ENCODE results near the gene DNAJC1.
A peak's percentile ranks its signal among the peaks of the same experiment; 100 is the strongest.
"Not testable (repeated sequence)": the region's sequence is repeated elsewhere in the genome, so short reads cannot be mapped to it uniquely, and the experiment has no call there.

Gene DNAJC1

GRCh38 chr10:21726601-21727225, 276.8 kb downstream of the DNAJC1 start:
- DNase-seq (ENCODE audit: low spot score), result no peak

- peak; percentile 92 for DNase-seq (ENCODE audit: low spot score)
Observed at GRCh38 chr10:21724687-21725367, 278.7 kb downstream of the DNAJC1 start.

GRCh38 chr10:21724020-21724589, 279.4 kb downstream of the DNAJC1 start:
- DNase-seq (ENCODE audit: low spot score), result no peak

DNA sequence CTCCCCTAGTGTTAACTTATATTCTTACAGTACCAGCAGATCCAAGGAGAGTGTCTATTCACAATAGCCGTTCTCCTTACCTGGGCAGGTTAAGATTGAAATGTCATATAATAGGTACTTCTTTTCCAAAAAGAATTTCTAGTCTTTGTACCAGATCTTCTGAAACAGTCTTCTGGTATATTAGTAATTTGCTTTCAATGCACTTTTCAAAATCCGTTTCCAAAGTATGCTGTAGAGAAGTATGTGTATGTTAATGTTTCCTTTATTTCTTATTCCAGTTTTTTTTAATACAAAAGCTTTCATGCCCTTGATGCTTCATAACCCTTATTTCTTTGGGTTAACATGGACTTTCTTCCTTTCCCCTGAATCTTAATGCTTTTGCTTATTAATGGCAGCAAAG, 281.3 kb downstream of the DNAJC1 start:
- no peak for DNase-seq (ENCODE audit: low spot score)

GRCh38 chr10:21721000-21721665, 282.4 kb downstream of the DNAJC1 start:
- DNase-seq (ENCODE audit: low spot score), result no peak

DNA sequence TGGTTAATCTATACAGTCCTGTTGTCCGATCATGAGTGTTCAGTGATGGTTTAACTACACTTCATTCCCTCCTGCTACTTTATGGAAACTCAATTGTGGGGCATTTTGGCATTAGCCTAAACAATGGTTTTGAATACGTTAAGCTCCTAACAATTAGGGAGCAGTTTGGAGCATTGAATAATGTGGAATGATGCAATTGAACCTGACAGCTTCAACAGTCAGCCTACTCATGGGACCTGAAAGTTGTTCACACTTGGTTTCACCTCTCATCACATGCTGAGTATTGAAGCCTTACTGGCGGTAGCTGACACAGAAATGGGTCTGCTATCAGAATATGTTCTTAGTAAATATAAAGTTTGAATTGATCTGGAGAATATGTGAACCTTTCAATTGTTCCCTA, 283.4 kb downstream of the DNAJC1 start:
- DNase-seq (ENCODE audit: low spot score), result no peak

- DNase-seq (ENCODE audit: low spot score), result no peak
Observed at GRCh38 chr10:21719502-21719901, 284.0 kb downstream of the DNAJC1 start.

DNA sequence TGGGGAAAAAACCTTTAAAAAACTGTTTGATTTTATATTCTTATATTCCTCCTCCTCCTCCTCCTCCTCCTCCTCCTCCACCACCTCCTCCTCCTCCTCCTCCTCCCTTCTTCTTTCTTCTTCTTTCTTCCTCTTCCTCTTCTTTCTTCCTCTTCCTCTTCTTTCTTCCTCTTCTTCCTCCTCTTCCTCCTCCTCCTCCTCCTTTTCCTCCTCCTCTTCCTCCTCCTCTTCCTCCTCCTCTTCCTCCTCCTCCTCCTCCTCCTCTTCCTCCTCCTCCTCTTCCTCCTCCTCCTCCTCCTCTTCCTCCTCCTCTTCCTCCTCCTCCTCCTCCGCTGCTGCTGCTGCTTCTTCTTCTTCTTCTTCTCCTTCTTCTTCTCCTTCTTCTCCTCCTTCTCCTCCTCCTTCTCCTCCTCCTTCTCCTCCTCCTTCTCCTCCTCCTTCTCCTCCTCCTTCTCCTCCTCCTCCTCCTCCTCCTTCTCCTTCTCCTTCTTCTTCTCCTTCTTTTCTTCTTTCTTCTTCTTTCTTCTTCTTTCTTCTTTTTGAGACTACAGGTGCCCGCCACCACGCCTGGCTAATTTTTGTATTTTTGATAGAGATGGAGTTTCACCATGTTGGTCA, 286.0 kb downstream of the DNAJC1 start:
- not testable (repeated sequence) for DNase-seq (ENCODE audit: low spot score)

- DNase-seq (ENCODE audit: low spot score), result no peak
Observed at GRCh38 chr10:21715531-21716195, 287.9 kb downstream of the DNAJC1 start.

DNA sequence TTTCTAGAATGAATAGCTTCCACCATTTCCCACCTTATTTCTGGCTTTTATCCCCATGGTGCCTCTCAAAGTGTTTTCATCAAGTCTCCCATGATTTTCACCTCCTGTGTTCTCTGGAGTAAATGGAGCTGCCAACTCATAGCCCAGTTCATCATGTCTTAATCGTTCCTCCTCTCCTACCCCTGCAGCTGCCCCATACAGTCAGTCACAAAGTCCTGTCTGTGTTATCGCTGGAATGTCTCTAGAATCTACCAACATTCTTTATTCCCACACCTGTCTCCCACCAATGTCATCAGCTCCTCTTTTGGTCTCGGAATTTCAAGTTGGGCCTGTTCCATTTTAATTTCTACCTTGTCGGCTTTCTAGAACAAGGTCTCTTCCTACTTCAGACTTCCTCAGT, 290.6 kb downstream of the DNAJC1 start:
- no peak for DNase-seq (ENCODE audit: low spot score)

DNA sequence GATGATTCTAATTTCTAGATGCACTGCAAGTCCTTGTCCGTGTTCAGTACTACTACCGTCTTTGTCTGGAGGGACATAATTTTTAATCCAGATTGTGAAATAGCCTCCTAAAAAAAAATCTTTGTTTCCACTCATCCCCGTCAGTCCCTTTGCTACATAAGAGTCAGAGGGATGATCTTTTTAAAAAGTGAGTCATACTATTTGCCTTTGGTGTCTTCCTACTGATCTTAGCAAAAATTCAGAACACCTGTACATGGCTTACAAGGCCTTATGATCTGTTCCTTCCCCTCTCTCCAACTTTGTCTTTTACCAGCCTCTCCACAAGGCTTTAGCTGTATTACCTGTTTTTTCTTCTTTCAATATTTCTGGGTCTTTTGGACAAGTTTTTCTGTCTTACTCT, 296.0 kb downstream of the DNAJC1 start:
- DNase-seq (ENCODE audit: low spot score), result no peak

Data from AG08395 (cell line).